Dedifferentiated amniotic fluid mesenchymal stem cell (primary cell): ENCODE data around the gene PERP.
"Not testable (repeated sequence)": the region's sequence is repeated elsewhere in the genome, so short reads cannot be mapped to it uniquely, and the experiment has no call there.

Experiments used
- DNase-seq: peaks from one replicate; pipeline ENCODE4 v3.0.0-alpha.2; 2016; ENCODE audit errors: extremely low spot score

The PERP gene

GRCh38 chr6:138107078-138107751 lies at the start of gene PERP:
Gene PERP, minus strand, starts transcription at chr6:138107419. Its CDS starts 79 bp downstream, at chr6:138107340.
- DNase-seq: peak; percentile 37

GRCh38 chr6:138155443-138155842 lies 48.2 kb upstream of the PERP start:
- no peak for DNase-seq

- DNase-seq: no peak
Observed at GRCh38 chr6:138146544-138146943, 39.3 kb upstream of the PERP start.

- DNase-seq: no peak
Observed at GRCh38 chr6:138145402-138145801, 38.2 kb upstream of the PERP start.

GRCh38 chr6:138142806-138143205 lies 35.6 kb upstream of the PERP start:
- DNase-seq: no peak

- no peak for DNase-seq
Observed at GRCh38 chr6:138129190-138129589, 22.0 kb upstream of the PERP start.

- no peak for DNase-seq
Observed at GRCh38 chr6:138128096-138128495, 20.9 kb upstream of the PERP start.

- no peak for DNase-seq
Observed at GRCh38 chr6:138124096-138124495, 16.9 kb upstream of the PERP start.

- no peak for DNase-seq
Observed at GRCh38 chr6:138119976-138120375, 12.8 kb upstream of the PERP start.

GRCh38 chr6:138119229-138119628 lies 12.0 kb upstream of the PERP start:
- not testable (repeated sequence) for DNase-seq

GRCh38 chr6:138117376-138117914 lies 10.2 kb upstream of the PERP start:
- DNase-seq: no peak

- no peak for DNase-seq
Observed at GRCh38 chr6:138116661-138116999, 9.4 kb upstream of the PERP start.

- DNase-seq: peak; percentile 75
Observed at GRCh38 chr6:138115877-138116660, 8.8 kb upstream of the PERP start.

GRCh38 chr6:138115201-138115600 lies 8.0 kb upstream of the PERP start:
- no peak for DNase-seq

- DNase-seq: no peak
Observed at GRCh38 chr6:138113588-138114210, 6.5 kb upstream of the PERP start.

GRCh38 chr6:138110229-138110628 lies 3.0 kb upstream of the PERP start:
- no peak for DNase-seq

GRCh38 chr6:138109042-138109997 lies 2.1 kb upstream of the PERP start:
- peak; percentile 81 for DNase-seq

- DNase-seq: no peak
Observed at GRCh38 chr6:138107752-138108592, 753 bp upstream of the PERP start.

GRCh38 chr6:138106665-138107077 lies 548 bp downstream of the PERP start:
- no peak for DNase-seq

- no peak for DNase-seq
Observed at GRCh38 chr6:138105880-138106664, 1.1 kb downstream of the PERP start.
